PFSK-1 (cell line): ENCODE measurements around the gene C1QTNF12. TPM values are rescaled to one million over a fixed set of nuclear protein-coding genes. Genes with fewer than 3 reads are reported as not detected.

Experiments
- FOXP2 ChIP-seq: optimal IDR thresholded peaks from 2 replicates; pipeline ENCODE3; 2011; ENCODE audit warnings: borderline replicate concordance, control low read depth, inconsistent platforms; ENCODE audit not compliant: insufficient read depth; ENCODE audit errors: extremely low read length, extremely low read depth
- POLR2AphosphoS5 ChIP-seq: IDR thresholded peaks from 2 replicates; pipeline ENCODE4 v1.6.1; 2012; ENCODE audit warnings: low read depth, mild to moderate bottlenecking, control low read depth, low read length, moderate library complexity
- SIN3A ChIP-seq: IDR thresholded peaks from 2 replicates; pipeline ENCODE4 v1.6.1; 2012; ENCODE audit warnings: mild to moderate bottlenecking, low read length, moderate library complexity, borderline replicate concordance; ENCODE audit not compliant: insufficient read depth
- TAF1 ChIP-seq: IDR thresholded peaks from 2 replicates; pipeline ENCODE4 v1.6.1; 2012; ENCODE audit warnings: low read length, control low read depth, borderline replicate concordance; ENCODE audit not compliant: insufficient read depth
- polyA plus RNA-seq: library from polyadenylated mRNA; unstranded; fragments of >200 nt; gene quantifications from one replicate; pipeline ENCODE4 v1.2.1, GENCODE V29; 2012; ENCODE audit warnings: low read depth, missing spikeins; ENCODE audit not compliant: insufficient read length
- TF ChIP-seq, protein P1 (sequence below), 2 experiments: IDR thresholded peaks; 2 replicates each; pipeline versions ENCODE4 v1.6.1 to v1.8.0; 2011 to 2012; ENCODE audit warnings: low read depth in 2 of 2, low read length in 2 of 2, control low read depth in 1 of 2, inconsistent platforms in 1 of 2, mild to moderate bottlenecking in 1 of 2, moderate library complexity in 1 of 2; ENCODE audit not compliant: insufficient read depth in 1 of 2

Gene C1QTNF12, protein sequence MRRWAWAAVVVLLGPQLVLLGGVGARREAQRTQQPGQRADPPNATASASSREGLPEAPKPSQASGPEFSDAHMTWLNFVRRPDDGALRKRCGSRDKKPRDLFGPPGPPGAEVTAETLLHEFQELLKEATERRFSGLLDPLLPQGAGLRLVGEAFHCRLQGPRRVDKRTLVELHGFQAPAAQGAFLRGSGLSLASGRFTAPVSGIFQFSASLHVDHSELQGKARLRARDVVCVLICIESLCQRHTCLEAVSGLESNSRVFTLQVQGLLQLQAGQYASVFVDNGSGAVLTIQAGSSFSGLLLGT
- 2.4 TPM for polyA plus RNA-seq

DNA sequence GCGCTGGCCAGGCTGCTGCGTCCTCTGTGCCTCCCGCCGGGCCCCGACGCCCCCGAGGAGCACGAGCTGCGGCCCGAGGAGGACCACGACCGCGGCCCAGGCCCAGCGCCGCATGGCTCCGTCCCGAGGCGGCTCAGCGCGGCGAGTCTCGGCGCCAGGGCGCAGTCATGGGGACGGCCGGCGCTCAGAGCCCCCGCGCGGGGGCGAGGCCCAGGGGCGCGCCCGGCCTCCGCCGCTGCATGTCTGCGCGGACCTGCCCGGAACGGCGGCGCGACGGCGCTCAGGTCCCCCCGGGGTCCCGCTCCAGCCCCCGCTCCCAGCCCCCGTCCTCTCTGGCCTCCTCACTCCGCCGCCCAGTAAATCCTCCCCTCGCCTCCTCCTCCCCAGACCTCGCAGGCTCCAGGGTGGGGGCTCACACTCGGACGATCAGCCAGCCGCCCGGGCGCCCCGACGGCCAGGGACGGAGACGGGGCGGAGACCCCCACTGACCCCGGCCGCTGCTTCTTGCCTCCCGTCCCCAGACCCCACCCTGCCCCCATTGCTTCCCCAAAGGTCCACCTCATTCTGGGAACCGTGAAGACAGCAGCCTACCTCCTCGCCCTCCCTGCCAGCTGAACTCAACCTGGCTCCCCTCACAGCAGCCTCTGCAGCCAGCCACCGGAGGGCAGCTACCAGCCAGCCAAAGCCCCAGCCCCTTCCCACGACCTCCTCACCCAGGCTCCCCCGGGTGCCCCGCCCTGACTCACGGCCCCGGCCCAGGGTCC lies at the start of gene C1QTNF12:
C1QTNF12 (minus strand) TSS at position 146 of the 764 bp plus-strand sequence; CDS start at position 114, 32 bp downstream.
- TF ChIP-seq, protein P1, sequence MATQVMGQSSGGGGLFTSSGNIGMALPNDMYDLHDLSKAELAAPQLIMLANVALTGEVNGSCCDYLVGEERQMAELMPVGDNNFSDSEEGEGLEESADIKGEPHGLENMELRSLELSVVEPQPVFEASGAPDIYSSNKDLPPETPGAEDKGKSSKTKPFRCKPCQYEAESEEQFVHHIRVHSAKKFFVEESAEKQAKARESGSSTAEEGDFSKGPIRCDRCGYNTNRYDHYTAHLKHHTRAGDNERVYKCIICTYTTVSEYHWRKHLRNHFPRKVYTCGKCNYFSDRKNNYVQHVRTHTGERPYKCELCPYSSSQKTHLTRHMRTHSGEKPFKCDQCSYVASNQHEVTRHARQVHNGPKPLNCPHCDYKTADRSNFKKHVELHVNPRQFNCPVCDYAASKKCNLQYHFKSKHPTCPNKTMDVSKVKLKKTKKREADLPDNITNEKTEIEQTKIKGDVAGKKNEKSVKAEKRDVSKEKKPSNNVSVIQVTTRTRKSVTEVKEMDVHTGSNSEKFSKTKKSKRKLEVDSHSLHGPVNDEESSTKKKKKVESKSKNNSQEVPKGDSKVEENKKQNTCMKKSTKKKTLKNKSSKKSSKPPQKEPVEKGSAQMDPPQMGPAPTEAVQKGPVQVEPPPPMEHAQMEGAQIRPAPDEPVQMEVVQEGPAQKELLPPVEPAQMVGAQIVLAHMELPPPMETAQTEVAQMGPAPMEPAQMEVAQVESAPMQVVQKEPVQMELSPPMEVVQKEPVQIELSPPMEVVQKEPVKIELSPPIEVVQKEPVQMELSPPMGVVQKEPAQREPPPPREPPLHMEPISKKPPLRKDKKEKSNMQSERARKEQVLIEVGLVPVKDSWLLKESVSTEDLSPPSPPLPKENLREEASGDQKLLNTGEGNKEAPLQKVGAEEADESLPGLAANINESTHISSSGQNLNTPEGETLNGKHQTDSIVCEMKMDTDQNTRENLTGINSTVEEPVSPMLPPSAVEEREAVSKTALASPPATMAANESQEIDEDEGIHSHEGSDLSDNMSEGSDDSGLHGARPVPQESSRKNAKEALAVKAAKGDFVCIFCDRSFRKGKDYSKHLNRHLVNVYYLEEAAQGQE (IDR thresholded peaks at IDR 0.05; ENCODE audit: insufficient read depth in 1 of 2, low read depth in 2 of 2, low read length in 2 of 2), result no peak
- TF ChIP-seq TAF1 (no peak), SIN3A (no peak), FOXP2 (no peak), POLR2AphosphoS5 (no peak)

DNA sequence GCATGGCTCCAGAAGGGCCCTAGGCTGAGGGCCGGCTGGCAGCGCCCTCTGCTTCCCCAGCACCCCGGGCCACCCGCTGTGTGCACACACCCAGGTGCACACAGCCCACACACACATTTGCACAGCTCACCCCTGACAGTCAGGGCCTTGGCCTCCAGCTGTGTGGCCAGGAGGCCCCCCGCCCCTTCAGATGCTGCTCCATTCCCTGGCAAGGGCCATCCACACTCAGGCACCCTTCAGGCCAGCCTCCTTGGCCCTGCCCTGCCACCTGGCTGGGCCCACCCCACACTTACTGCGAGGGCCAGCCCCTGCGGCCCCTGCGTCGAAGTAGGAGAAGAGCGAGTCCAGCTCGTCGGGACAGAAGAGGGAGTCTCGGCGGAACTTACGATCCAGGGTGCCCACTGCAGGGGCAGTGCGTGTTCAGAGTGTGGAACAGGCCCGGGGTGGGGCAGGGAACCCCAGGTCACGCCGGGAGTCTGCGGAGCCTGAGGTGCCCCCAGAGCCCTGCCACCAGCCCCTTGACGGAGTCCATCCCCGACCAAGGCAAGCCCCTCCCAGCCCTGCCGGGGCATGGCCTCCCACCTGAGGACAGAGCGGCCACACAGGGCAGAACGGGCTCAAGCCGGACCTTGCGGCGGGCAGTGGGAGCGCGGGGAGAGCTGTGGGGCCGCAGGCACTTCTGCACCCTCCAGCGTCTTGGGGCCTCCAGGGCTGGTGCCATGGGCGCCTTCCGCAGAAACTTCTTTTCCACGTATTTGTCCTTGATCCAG lies 48.8 kb upstream of the C1QTNF12 start:
- TF ChIP-seq SIN3A, result no peak
- no peak for TF ChIP-seq FOXP2
- TF ChIP-seq TAF1, result no peak
- TF ChIP-seq, protein P1 (IDR thresholded peaks at IDR 0.05; ENCODE audit: insufficient read depth in 1 of 2, low read depth in 2 of 2, low read length in 2 of 2), result no peak
- TF ChIP-seq POLR2AphosphoS5, result no peak

DNA sequence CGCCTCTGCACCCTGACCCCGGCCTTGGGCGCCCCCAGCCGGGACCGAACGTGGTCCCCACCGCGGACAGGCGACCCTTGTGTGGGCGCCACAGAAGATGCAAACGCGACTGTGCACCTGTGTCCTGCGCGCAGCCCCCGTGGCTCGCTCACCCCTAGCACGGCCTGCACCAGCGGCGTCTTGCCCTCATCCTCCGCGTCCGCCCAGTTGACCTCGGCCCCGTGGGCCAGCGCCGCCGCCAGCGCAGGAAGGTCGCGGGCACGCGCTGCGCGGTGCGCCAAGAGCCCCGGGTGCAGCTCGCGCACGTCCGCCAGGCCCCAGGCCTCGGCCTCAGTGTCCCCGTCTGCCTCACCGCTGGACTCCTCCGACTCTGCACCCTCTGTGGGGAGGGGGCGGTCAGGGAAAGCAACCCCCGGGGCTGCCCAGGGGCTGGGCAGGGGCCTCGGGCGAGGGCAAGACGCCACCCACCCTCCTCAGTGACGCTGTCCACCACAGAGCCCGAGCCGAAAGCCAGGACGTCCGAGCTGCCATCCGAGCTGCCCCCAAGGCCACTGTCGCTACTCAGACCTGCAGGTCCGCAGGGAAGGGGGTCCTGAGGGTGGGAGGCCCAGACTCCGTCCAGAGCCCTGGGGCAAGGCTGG lies 47.8 kb upstream of the C1QTNF12 start:
- TF ChIP-seq FOXP2, result no peak
- TF ChIP-seq SIN3A, result no peak
- TF ChIP-seq POLR2AphosphoS5, result no peak

DNA sequence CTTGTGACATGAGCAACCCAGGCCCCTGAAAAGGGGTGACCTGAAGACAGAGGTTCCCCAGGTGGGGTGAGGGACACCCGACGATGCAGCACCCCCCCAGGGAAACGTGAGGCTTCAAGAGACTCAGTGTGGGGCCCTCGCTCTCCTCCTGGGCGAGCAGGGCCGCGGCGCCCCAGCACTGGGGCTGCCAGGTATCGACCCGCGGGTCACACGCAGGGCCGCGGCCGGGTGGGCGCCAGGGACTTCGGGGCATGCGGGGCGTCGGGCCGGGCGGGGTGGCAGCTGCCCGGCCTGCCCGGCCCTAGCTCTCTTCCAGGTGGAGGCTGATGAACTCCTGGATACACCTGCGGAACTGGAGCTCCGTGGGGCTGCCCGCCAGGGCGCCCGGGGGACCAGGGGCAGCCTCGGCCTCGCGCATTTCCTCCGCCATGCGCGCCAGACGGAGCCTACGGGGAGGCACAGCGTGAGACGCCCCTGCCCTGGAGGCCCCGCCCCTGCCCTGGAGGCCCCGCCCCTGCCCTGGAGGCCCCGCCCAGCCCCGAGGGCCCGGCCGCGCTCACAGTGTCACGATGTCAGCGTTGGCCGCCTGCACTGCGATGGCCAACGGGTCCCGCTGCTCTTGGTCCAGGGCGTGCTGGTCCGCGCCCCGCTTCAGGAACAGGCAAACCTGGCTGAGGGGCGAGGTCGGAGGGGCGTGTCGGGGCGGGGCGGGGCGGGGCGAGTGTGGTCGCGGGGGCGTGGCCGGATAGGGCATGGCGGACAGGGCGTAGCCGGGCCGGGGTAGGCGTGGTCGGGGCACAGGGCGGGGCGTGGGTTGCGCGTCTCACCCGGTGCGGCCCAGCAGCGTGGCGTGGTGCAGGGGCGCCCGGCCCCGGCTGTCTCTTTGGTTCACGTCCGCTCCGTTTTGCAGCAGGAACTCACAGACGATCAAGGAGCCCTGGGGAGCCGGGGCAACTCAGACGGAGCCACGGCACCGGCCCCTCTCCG lies 47.0 kb upstream of the C1QTNF12 start:
- TF ChIP-seq SIN3A, result no peak
- TF ChIP-seq, protein P1 (IDR thresholded peaks at IDR 0.05; ENCODE audit: insufficient read depth in 1 of 2, low read depth in 2 of 2, low read length in 2 of 2), result no peak
- no peak for TF ChIP-seq TAF1
- TF ChIP-seq FOXP2, result no peak
- TF ChIP-seq POLR2AphosphoS5, result no peak
